H1 (cell line): ENCODE data around the gene TNFRSF6B. TPM values are rescaled to one million over a fixed set of nuclear protein-coding genes. Genes with fewer than 3 reads are reported as not detected.

Experiments used
- CTCF ChIA-PET: fragments of 300-600 bp; sonication (Branson Sonifier 250); formaldehyde crosslinking; loops from one replicate; lab custom pipeline; 2021; ENCODE audit not compliant: partially characterized antibody; lab: Charles Lee
- POLR2A ChIA-PET: fragments of 300-600 bp; sonication (Branson Sonifier 250); formaldehyde crosslinking; loops from one replicate; lab custom pipeline; 2021; ENCODE audit warnings: inconsistent platforms; ENCODE audit not compliant: partially characterized antibody; lab: Charles Lee
- DNase-seq, 2 experiments: peaks; one replicate each; pipeline versions ENCODE4 v3.0.0 to v3.0.0-alpha.2; 2010 to 2022; ENCODE audit warnings: low spot score in 2 of 2, low read depth in 1 of 2, mixed read lengths in 1 of 2
- FAIRE-seq: peaks from 2 replicates; lab custom pipeline; 2011; peaks lifted over from hg19 to GRCh38; lab: Jason Lieb, UNC
- H2AFZ ChIP-seq: 2 replicates; pipeline ENCODE4 v1.8.1; 2012; ENCODE audit warnings: low read length, inconsistent platforms
- H2AK5ac ChIP-seq: 2 replicates; pipeline ENCODE4 v1.6.1; 2013; ENCODE audit warnings: low read depth, low read length
- H2BK120ac ChIP-seq: replicated peaks from 2 replicates; pipeline ENCODE3; 2013; ENCODE audit warnings: low read depth, low read length, inconsistent platforms
- H2BK12ac ChIP-seq: 2 replicates; pipeline ENCODE4 v1.6.1; 2013; ENCODE audit warnings: low read depth, low read length
- H2BK15ac ChIP-seq: 2 replicates; pipeline ENCODE4 v1.6.1; 2013; ENCODE audit warnings: low read length
- H2BK20ac ChIP-seq: 2 replicates; pipeline ENCODE4 v1.6.1; 2013; ENCODE audit warnings: low read length
- H2BK5ac ChIP-seq: 2 replicates; pipeline ENCODE4 v1.6.1; 2013; ENCODE audit warnings: low read depth, low read length
- H3K14ac ChIP-seq: 2 replicates; pipeline ENCODE4 v1.6.1; 2013; ENCODE audit warnings: inconsistent platforms; ENCODE audit not compliant: insufficient read length
- H3K18ac ChIP-seq: 2 replicates; pipeline ENCODE4 v1.6.1; 2013; ENCODE audit warnings: low read length; ENCODE audit errors: extremely low read depth
- H3K23ac ChIP-seq: 2 replicates; pipeline ENCODE4 v1.6.1; 2013; ENCODE audit warnings: inconsistent platforms; ENCODE audit not compliant: insufficient read length
- H3K23me2 ChIP-seq: 2 replicates; pipeline ENCODE4 v1.6.1; 2013; ENCODE audit warnings: low read depth, low read length
- H3K27ac ChIP-seq: 2 replicates; pipeline ENCODE4 v1.6.1; 2011; ENCODE audit warnings: low read depth, low read length, inconsistent platforms
- H3K27me3 ChIP-seq, 4 experiments: replicated peaks in 1 of 4; 1 replicate in 1 of 4; 2 replicates in 3 of 4; pipeline versions ENCODE4 v1.6.1 to v1.8.1; 2011 to 2013; ENCODE audit warnings: low read length in 3 of 4, mild to moderate bottlenecking in 3 of 4, inconsistent platforms in 2 of 4, mixed read lengths in 2 of 4, moderate library complexity in 1 of 4; ENCODE audit not compliant: control insufficient read depth in 3 of 4, insufficient read depth in 3 of 4; ENCODE audit errors: extremely low read depth in 1 of 4
- H3K36me3 ChIP-seq, 4 experiments: 2 replicates each; pipeline versions ENCODE4 v1.6.1 to v1.8.1; 2011 to 2013; ENCODE audit warnings: mild to moderate bottlenecking in 4 of 4, low read length in 3 of 4, moderate library complexity in 2 of 4, control low read depth in 1 of 4, inconsistent platforms in 1 of 4; ENCODE audit not compliant: insufficient read depth in 4 of 4, control insufficient read depth in 2 of 4
- H3K4ac ChIP-seq: replicated peaks from 2 replicates; pipeline ENCODE3; 2013; ENCODE audit warnings: low read length, low read depth, mixed read lengths, inconsistent platforms; ENCODE audit not compliant: insufficient read length
- H3K4me1 ChIP-seq, 4 experiments: replicated peaks in 1 of 4; 1 replicate in 1 of 4; 2 replicates in 3 of 4; pipeline versions ENCODE4 v1.6.1 to v1.8.1; 2011 to 2013; ENCODE audit warnings: low read length in 3 of 4, inconsistent platforms in 2 of 4, mixed read lengths in 1 of 4; ENCODE audit not compliant: insufficient read depth in 4 of 4, control insufficient read depth in 3 of 4
- H3K4me2 ChIP-seq, 2 experiments: 2 replicates each; pipeline versions ENCODE4 v1.6.1 to v1.8.1; 2011 to 2013; ENCODE audit warnings: low read depth in 2 of 2, low read length in 2 of 2, control low read depth in 1 of 2, inconsistent platforms in 1 of 2, mild to moderate bottlenecking in 1 of 2; ENCODE audit not compliant: insufficient read depth in 1 of 2
- H3K4me3 ChIP-seq, 4 experiments: fragments of 200-600, 300-600 bp in 1 of 4; sonication (generic), shearing (Covaris generic), sonication (Bioruptor Twin) in 1 of 4; 2 replicates each; pipeline versions ENCODE4 v1.5.1 to v1.8.1; 2011 to 2016; ENCODE audit warnings: low read length in 4 of 4, low read depth in 3 of 4, control low read depth in 2 of 4, inconsistent platforms in 2 of 4, mild to moderate bottlenecking in 2 of 4, mixed read lengths in 1 of 4, moderate library complexity in 1 of 4; ENCODE audit not compliant: insufficient read depth in 2 of 4; ENCODE audit errors: extremely low read depth in 1 of 4
- H3K56ac ChIP-seq: replicated peaks from 2 replicates; pipeline ENCODE3; 2013; ENCODE audit warnings: low read depth, mild to moderate bottlenecking, mixed read lengths, low read length, inconsistent platforms; ENCODE audit not compliant: insufficient read length
- H3K79me1 ChIP-seq: 2 replicates; pipeline ENCODE4 v1.6.1; 2013; ENCODE audit warnings: low read depth, low read length, control low read depth
- H3K79me2 ChIP-seq, 2 experiments: 2 replicates each; pipeline versions ENCODE4 v1.6.1 to v1.8.1; 2012 to 2013; ENCODE audit warnings: low read length in 2 of 2, mild to moderate bottlenecking in 2 of 2, inconsistent platforms in 1 of 2; ENCODE audit not compliant: insufficient read depth in 2 of 2, control insufficient read depth in 1 of 2
- H3K9ac ChIP-seq, 4 experiments: replicated peaks in 1 of 4; 1 replicate in 1 of 4; 2 replicates in 3 of 4; pipeline versions ENCODE4 v1.6.1 to v1.8.1; 2011 to 2013; ENCODE audit warnings: low read depth in 3 of 4, low read length in 3 of 4, control low read depth in 2 of 4, mild to moderate bottlenecking in 2 of 4, moderate library complexity in 2 of 4, inconsistent platforms in 1 of 4; ENCODE audit errors: extremely low read depth in 1 of 4
- H3K9me3 ChIP-seq, 2 experiments: 2 replicates each; pipeline versions ENCODE4 v1.6.1 to v1.8.1; 2012 to 2013; ENCODE audit warnings: mild to moderate bottlenecking in 2 of 2, moderate library complexity in 2 of 2, control low read depth in 1 of 2, inconsistent platforms in 1 of 2, low read depth in 1 of 2, low read length in 1 of 2, mixed read lengths in 1 of 2; ENCODE audit not compliant: insufficient read depth in 2 of 2
- H4K20me1 ChIP-seq, 2 experiments: replicated peaks in 1 of 2; 2 replicates each; pipeline versions ENCODE3 to v1.8.1; 2011 to 2013; ENCODE audit warnings: inconsistent platforms in 2 of 2, low read length in 2 of 2, mild to moderate bottlenecking in 1 of 2; ENCODE audit not compliant: insufficient read depth in 2 of 2, control insufficient read depth in 1 of 2
- H4K5ac ChIP-seq: 2 replicates; pipeline ENCODE4 v1.6.1; 2013; ENCODE audit warnings: low read length, low read depth, mixed read lengths, inconsistent platforms; ENCODE audit not compliant: insufficient read length
- H4K8ac ChIP-seq: 2 replicates; pipeline ENCODE4 v1.8.0; 2013; ENCODE audit warnings: mild to moderate bottlenecking, moderate library complexity, low read length, inconsistent platforms; ENCODE audit not compliant: insufficient read depth; ENCODE audit errors: extremely low read depth
- H4K91ac ChIP-seq: replicated peaks from 2 replicates; pipeline ENCODE3; 2013; ENCODE audit warnings: low read length, mixed read lengths, inconsistent platforms; ENCODE audit not compliant: insufficient read length
- BRCA1 ChIP-seq: IDR thresholded peaks from 2 replicates; pipeline ENCODE4 v1.6.1; 2012; ENCODE audit warnings: low read depth, low read length, improper control_type of control experiment
- RBBP5 ChIP-seq: IDR thresholded peaks from 2 replicates; pipeline ENCODE4 v1.7.1; 2012; ENCODE audit warnings: low read depth, mild to moderate bottlenecking, inconsistent platforms, low read length, moderate library complexity, borderline replicate concordance
- WGBS, 2 experiments: shearing (Covaris generic) in 1 of 2; methylation state at CpG; one replicate each; pipeline versions ENCODE4 v1.1.6 to v1.1.7; 2013 to 2015; ENCODE audit warnings: low lambda C conversion rate in 2 of 2, mixed read lengths in 2 of 2, inconsistent platforms in 1 of 2, low coverage in 1 of 2, missing lambda C conversion rate in 1 of 2; ENCODE audit not compliant: insufficient replicate concordance in 2 of 2, insufficient coverage in 1 of 2, insufficient read length in 1 of 2; ENCODE audit errors: extremely low coverage in 1 of 2, missing lambda C conversion rate in 1 of 2; 5-methylcytosine and 5-hydroxymethylcytosine counted together
- polyA plus RNA-seq, 7 experiments: library from polyadenylated mRNA; depleted of rRNA in 3 of 7; stranded (reverse) in 5 of 7; unstranded in 2 of 7; fragments of >200 nt in 5 of 7; fragments of 200-250 nt in 2 of 7; gene quantifications; 1 replicate in 5 of 7; 2 replicates in 1 of 7; 4 replicates in 1 of 7; pipeline versions ENCODE4 v1.2.1 to v1.2.3, GENCODE V29; 2011 to 2013; ENCODE audit warnings: missing spikeins in 2 of 7, mixed read lengths in 2 of 7
- total RNA-seq: library from RNA; stranded (reverse); fragmentation: NEBNext Ultra II Directional; extraction: Animal tissue kit (Norgen Biotek cat#: 25700); gene quantifications from 2 replicates; pipeline ENCODE4 v1.2.1, GENCODE V29; 2021

Gene TNFRSF6B
- total and polyA plus RNA-seq, 2 of the 8 experiments (the other 6 are each of a cell fraction or from before 2014, with no cell fraction given), result 3.1 TPM; not detected in 1

- FAIRE-seq, result no peak
- H3K36me3 ChIP-seq, result peaks cover 0 to 14% (median 7%) of the 10 kb centered on the region in 4 experiments; a peak in 5 of 8 replicates
- H2BK120ac ChIP-seq, result no peak overlapping the region
- 95% methylated on average over 7 of the region's 13 CpGs; no CpG with 5 or more reads in 1 of the 2 experiments for WGBS, 2 experiments
- H2BK5ac ChIP-seq, result no peak overlapping the region
- no peak overlapping the region for H4K8ac ChIP-seq
- no peak overlapping the region for H3K23ac ChIP-seq
- peaks cover 0 to 6% (median 1%) of the 10 kb centered on the region in 4 experiments; a peak in 6 of 7 replicates for H3K4me1 ChIP-seq
- no peak overlapping the region for H4K91ac ChIP-seq
- no peak overlapping the region for H3K4me2 ChIP-seq
- no peak overlapping the region for H3K4ac ChIP-seq
- H2BK15ac ChIP-seq, result no peak overlapping the region
- H3K27me3 ChIP-seq, result peaks cover 0 to 5% (median 2%) of the 10 kb centered on the region in 4 experiments; a peak in 4 of 7 replicates
- H3K56ac ChIP-seq, result no peak overlapping the region
- no peak overlapping the region for H3K14ac ChIP-seq
- H3K27ac ChIP-seq, result no peak overlapping the region
- H2AK5ac ChIP-seq, result no peak overlapping the region
- peaks cover 6% of the 10 kb centered on the region for H3K23me2 ChIP-seq
- H3K79me2 ChIP-seq, result peaks cover 0 to 8% of the 10 kb centered on the region in 2 experiments; a peak in 1 of 4 replicates
- CTCF ChIA-PET, result interaction anchor here (1.0 to 1.4 kb wide), 2 partner anchors 17 to 166 kb away, joined by 3 to 4 read pairs; no protein-coding TSS in a partner anchor
- no peak overlapping the region for H2BK12ac ChIP-seq
- H3K18ac ChIP-seq, result no peak overlapping the region
- H3K79me1 ChIP-seq, result peaks cover 16% of the 10 kb centered on the region
- H4K20me1 ChIP-seq, result peaks cover 5 to 48% of the 10 kb centered on the region in 2 experiments
- H2AFZ ChIP-seq, result no peak overlapping the region
- H3K9me3 ChIP-seq, result peaks cover 0 to 4% of the 10 kb centered on the region in 2 experiments; a peak in 2 of 4 replicates
- H2BK20ac ChIP-seq, result no peak overlapping the region
- DNase-seq, result no peak
- TF ChIP-seq BRCA1, result no peak
- TF ChIP-seq RBBP5, result no peak
- no peak overlapping the region for H3K9ac ChIP-seq
- no peak overlapping the region for H4K5ac ChIP-seq
- H3K4me3 ChIP-seq, result no peak overlapping the region
- POLR2A ChIA-PET, result interaction anchor here (0.9 to 1.9 kb wide), 4 partner anchors 8 to 34 kb away, joined by 3 to 7 read pairs (median 4); no protein-coding TSS in a partner anchor
Observed at GRCh38 chr20:63733117-63733516, 36.7 kb downstream of the TNFRSF6B start.
